NCI-H1105 (cell line): Measurements from ENCODE around the gene SIX5.

Experiments
- DNase-seq: peaks from one replicate; lab custom pipeline; 2025; lab: John Stamatoyannopoulos, UW

Gene SIX5

DNA sequence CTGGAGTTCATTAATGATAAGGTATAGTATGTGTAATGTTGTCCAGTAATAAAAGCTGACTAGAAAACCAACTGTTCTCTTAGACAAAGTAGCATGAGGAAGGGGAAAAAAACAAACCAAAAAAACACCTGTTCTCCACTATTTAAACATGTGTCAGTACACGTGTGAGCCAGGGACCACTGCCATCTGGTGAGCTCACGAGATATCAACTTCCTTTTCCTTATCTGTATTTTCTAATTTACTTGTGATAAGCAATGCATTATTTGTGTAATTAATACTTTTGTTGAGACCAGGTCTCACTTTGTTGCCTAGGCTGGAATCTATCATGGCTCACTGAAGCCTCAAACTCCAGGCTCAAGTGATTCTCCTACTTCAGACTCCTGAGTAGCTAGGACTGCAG lies 4.3 kb upstream of the SIX5 start:
- no peak for DNase-seq

DNA sequence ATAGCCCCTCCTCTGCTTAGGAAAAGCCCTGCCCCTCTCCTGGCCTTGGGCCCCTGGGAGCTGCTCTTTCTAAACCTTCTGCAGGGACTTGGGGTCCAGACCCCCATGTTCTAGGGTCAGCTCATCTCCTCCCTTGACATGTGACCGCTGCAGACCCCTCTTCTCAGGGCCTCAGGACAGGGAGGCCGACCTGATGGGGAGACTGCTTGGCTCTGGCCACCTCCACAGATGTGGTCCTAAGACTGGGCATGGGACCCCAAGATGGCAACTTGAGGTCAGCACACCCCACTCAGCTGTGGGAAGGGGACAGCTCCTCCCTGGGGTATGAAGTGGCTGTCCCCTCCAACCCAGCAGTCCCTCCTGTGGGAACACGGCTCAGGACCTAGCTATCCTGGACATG lies 3.9 kb upstream of the SIX5 start:
- DNase-seq, result no peak

DNA sequence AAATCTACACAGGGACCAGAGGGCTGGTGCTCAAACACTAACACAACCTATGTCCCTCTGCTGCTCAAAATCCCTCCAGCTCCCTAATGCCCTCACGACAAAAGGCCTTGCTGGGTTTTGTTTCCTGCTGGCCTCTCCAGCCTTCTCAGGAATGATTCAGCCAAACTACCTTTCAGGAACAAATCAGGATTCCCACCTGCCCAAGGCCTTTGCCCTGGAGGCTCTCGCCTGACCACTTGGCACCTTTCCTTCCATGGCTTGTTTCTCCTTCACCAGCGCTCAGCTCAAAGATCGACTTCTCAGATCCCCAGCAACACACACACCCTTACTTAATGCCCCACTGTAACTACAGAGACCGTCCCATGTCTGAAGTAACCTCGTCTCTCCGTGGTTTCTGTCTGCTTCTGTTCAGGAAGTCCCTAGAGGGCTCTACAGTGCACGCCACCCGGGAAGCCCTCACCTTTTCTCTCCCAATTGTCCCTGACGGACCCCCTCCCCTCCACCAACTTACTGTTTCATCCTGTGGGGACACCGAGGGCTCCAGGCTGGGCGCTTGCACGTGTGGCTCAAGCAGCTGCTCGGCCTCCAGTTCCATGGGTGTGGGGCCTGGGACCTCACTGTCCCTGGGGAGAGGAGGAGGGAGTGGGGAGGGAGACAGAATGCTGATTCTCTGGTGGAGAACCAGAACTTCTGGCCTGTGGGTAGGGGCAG lies 3.2 kb upstream of the SIX5 start:
- DNase-seq, result no peak

DNA sequence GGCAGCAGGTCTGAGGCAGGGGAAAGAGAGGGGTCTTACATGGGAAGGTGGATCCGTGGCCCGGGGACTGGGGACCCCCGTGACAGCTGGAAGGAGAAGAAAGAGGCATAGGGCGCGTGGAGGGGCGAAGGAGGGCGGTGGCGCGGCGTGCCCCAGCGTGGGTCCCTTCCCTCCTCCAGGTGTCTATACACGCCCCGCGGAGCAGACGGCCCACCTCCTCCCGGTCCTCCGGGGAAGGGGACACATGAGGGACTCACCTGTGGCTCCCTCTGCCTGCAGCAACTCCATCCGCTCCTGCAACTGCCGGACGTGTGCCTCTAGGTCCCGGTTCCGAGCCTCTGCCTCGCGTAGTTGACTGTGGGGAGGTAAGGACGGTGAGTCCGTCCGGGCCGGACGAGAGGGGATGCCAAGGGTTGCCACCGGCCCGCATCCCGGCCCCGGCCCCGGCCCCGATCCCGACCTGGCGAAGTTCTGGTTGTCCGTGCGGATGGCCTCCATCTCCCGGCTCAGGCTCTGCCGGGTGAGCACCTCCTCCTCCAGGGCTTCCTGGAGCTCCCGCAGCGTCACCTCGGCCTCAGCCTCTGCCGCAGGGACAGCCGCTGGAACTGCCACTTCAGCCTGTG lies 2.4 kb upstream of the SIX5 start:
- DNase-seq, result no peak

DNA sequence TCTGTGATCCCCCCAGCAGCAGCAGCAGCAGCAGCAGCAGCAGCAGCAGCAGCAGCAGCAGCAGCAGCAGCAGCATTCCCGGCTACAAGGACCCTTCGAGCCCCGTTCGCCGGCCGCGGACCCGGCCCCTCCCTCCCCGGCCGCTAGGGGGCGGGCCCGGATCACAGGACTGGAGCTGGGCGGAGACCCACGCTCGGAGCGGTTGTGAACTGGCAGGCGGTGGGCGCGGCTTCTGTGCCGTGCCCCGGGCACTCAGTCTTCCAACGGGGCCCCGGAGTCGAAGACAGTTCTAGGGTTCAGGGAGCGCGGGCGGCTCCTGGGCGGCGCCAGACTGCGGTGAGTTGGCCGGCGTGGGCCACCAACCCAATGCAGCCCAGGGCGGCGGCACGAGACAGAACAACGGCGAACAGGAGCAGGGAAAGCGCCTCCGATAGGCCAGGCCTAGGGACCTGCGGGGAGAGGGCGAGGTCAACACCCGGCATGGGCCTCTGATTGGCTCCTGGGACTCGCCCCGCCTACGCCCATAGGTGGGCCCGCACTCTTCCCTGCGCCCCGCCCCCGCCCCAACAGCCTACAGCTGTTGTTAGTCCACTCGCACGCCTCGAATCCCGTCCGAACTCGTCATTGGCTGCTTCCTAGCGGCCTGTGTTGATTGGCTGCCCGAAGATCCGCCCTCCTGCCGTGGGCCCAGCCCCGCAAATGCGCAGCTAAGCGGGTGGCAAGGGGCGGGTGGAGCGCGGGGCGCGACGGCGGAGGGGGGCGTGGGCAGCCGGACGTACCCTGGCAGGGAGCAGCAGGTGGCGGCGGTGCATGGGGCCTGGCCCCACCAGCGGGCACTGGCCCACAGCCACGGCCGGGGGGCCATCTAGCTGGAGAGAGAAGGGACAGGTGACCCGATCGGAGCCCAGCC lies 1.4 kb upstream of the SIX5 start:
- DNase-seq, result peak; percentile 99

DNA sequence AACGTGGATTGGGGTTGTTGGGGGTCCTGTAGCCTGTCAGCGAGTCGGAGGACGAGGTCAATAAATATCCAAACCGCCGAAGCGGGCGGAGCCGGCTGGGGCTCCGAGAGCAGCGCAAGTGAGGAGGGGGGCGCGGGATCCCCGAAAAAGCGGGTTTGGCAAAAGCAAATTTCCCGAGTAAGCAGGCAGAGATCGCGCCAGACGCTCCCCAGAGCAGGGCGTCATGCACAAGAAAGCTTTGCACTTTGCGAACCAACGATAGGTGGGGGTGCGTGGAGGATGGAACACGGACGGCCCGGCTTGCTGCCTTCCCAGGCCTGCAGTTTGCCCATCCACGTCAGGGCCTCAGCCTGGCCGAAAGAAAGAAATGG lies 754 bp upstream of the SIX5 start:
- DNase-seq, result peak; percentile 38

DNA sequence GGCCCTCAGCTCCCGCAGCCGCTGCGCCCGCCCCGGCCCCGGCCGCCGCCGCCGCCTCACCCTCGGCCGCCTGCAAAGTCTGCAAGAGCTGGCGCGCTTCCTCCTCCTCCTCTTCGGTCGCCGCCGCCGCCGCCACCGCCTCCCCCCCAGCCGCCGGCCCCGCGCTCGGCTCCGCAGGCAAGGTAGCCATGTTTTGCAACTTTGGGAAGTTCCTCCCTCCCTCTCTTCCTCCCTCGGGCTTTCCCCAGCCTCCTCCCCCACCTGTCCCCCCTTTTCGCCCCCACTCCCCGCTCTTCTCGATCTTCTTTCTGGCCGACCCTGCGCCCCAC lies 433 bp downstream of the SIX5 start:
- DNase-seq, result no peak

DNA sequence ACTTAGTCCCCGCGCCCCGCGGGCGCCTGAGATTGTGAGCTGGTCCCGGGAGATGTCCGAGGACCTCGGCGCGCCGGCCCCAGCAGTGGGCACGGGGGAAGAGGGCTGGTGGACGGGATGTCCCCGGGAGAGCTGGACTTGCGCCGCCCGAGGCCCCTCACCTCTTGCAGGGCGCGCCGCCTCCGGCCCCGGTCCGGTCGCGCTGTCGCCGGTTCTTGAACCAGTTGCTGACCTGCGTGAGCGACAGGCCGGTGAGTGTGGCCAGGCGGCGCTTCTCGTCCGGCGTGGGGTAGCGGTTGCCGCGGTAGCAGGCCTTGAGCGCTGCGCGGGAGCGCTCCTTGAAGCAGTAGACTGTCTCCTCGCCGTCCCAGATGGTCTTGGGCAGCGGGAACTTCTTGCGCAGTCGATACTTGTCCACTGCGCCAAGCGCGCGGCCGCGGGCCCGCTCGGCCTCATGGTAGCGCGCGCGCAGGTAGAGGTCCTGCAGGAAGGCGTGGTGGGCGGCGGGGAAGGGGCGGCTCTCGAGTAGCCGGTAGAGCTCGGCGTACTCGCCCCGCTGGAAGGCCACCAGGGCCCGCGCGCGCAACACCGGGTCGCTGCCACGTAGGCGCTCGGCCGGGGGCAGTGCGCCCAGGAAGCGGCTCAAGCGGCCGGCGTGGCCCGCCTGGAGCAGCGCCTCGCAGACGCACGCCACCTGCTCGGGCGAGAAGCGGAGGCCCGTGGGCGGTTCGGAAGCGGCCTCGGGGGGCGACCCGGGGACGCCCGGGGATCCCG lies 984 bp downstream of the SIX5 start:
- DNase-seq, result no peak

DNA sequence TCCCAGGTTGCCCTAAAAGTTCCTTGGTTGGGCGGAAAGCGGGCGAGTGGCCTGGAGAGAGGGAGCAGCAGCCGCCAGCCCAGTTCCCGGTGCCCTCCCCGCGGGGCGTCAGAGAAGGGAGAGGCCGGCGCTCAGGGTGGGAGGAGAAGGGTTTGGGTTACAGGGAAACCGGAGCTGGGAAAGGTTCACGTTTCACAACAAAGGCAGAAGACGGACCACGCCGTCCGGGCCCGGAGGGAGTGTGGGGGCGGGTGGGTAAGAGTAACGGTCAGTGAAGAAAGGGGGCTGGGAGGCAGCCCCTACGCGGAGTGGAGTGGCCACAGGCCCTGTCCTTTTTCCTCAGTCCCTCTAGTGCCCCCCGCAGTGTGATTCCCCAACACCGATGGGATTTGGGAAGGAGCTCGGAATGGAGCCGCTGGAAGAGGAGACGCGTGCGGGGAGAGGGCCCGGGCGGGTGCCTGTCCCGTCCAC lies 1.6 kb downstream of the SIX5 start:
- no peak for DNase-seq

DNA sequence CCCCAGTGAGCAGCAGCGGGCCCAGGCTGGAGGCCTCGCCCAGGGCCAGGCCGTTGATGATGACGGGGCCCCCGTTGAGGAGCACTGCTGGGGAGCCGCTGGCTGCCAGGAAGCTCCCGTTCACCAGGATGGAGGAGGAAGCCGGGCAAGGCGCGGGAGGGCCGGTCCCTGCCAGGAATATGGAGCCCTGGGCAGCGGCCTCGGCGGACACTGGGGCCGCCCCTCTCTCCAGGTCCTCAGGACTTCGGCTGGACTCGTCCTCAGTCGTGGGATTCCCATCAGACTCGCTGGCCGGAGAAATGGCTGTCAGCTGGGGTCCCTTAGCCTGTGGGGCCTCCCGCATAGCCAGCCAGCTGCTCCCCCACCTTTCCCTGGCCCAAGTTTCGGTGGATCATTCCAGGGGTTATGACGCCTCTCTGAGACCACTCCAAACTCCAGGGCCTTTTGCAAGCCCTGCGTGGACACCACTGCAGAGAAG lies 2.1 kb downstream of the SIX5 start:
- no peak for DNase-seq

DNA sequence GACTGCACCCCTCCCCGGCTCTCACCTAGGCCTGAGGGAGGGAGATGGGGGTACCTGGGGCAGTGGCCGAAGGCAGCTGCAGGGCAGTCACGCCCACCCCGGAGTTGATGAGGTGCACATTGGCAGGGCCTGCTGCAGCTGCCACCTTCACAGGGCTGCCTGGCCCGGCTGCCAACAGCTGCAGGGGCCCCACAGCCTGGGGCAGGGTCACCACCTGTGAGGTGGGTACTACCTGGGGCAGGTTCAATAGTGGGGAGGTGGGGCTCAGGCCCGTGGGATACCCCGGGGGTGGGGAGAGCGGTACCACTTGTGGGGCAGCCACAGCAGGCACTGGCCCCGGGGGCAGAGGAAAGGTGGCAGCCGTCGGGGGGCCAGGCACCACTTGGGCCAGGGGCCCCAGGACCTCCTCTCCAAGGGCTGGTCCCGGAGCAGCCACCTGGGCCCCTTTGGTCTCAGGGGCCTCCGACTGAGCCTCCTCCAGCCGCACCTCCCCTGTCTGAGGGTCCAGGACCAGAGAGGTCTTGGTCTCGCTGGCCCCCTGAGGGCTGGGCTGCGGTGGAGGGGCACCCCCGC lies 2.7 kb downstream of the SIX5 start:
- no peak for DNase-seq

DNA sequence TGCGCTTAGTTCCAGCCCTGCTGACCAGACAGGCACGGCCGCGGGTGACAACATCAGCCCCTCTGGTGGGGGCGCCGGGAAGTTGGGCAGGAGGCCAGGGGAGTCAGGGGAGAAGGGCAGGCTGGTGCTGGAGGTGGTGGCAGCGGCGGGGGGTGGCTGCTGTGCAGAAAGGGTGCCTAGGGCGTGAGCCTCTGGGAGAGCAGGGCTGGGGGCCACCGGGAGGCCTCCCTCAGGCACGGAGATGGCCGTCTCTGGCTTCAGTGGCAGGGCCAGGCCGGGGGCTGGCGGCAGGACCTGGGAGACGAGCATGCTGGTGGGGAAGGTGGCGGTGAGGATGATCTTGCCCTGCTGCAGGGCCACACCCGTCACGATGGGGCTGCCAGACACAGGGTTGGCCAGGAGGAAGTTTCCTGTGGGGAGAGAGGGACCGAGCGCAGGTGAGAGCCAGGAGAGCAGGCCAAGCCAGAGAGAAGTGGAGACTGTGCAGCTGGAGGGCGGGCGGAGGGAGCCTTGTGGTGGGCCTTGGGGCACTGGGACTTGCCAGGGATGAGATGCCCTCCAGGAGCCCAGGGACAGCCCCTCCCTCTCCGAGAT lies 3.3 kb downstream of the SIX5 start:
- no peak for DNase-seq

DNA sequence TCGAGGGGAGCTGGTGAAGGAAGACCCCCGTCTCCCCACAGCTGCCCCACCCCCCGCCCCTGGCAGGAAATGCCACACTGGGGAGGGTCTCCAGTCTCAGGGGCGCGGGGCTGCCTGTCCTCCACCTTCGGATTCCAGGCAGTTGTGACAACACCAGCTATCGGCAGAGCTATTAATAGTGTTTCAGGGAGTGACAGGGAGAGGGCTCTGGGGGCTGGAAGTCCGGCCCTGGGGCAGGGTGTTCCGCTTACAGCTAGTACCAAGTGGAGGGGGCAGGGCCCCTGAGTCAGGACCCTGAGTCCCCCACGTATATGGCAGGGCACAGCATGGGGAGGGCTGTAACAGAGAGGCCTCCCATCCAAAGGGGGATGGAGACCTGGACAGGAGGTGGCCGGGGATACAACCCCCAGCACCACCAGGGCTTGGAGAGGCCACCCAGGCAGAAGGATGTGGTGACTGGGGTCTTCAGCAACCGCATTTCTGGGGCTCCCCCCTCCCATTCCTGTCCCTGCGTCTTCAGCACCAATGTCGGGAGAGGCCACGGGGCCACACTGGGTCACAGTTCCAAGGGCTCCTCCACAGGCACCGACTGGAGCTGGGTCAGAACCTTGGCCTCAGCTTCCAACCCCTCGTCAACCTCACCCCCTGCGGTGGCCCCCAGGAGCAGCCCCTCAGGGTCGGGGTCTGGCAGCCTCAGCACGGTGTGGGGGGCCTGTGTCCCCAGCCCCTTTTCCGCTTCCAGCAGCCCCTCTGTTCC lies 3.9 kb downstream of the SIX5 start:
- DNase-seq, result no peak

DNA sequence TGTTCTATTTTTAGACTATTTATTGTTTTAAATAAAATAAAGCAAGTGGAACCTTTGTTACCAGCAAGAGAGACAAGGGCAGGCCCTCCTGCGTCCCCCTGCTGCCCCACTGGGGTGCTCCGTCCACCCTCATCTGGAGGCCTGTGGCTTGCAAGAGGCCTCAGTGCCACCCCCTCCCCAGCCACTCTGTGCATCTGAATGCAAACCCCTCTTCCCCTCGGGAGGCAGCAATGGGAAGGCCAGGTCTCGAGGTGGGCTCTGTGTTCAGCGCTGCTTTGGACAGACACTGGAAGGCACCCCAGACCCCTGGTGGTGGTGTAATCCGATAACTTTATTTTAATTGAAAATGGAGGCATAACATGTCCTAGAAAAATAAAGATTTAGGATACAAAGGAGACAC lies 4.6 kb downstream of the SIX5 start:
- DNase-seq, result no peak

DNA sequence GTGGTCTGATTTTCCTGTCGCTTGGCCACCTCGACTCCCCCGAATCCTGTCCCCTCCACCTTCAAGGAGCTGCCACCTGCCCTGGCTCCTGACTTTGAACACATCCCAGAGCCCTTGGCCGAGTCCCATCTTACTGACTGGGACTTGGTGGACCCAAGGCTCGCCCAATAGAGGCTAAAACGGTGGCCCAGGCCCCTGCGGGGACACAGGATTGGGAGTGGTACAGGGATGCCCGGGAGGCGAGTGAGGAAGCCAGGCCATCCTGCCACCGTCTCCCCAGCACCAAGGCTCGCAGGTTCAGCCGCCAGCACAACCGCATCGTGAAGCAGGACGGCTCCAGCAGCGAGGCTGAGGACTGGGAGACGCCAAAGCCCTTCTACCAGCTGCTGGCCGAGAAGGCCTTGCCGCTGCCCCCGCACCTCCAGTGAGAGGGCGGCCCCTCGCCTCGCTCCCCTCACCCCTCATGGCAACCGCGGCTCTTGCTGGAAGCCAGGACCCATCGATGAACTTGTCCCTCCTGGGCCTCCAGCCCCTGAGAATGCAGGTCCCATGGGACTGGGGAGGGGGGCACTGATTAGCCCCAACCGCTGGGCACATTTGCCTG lies 5.3 kb downstream of the SIX5 start:
- no peak for DNase-seq

DNA sequence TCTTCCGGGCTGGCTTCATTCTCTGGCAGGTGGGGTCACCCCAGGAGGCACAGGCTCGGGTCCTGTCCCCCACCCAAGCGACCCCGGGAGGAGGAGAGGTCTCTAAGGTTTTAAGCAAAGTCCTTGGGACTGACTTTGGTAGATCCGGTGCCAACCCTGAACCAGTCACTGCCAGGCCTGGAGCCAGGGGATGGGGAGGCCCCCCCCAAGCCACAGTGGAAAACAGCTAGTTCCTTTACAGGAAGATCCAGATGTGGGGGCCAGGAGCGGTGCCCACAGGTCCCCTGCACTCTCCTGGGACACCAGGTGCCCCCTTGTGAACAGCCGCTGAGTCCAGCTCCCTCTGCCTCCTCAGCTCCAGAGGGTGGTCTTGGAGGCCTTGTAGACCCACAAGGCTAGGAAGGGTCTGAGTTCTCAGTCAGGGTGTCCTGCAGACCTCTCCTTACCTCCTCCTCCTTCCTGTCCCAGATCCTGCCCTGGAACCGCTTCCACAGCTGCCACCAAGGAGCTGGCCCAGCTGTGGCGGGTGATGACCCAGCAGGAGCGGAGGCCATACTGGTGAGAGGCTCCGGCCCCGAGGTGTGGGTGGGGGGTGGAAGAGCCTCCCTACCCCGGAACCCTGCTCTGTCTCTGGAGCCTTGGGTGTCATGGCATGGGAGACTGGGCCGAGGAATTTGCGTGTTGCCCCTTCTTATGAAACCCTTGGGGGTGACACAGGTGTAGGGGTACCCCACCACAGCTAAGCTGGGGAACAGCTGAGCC lies 6.0 kb downstream of the SIX5 start:
- DNase-seq, result no peak

DNA sequence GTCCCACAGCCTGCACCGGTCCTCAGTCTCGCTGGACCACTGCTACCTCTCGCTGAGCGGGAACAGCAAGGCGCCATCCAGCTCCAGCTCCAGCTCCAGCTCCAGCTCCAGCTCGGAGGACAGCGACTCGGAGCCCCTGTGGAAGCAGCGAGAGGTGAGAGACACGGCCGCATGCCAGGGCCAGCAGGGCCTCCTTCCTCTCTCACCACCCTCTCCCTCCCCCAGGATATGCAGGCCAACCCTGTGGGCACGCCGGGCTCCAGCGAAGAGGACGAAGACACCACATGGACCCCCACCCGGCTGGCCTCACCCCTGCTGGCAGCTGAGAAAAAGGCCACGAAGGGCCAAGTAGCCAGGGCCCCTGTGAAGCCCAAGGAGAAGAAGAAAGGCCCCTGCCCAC lies 7.3 kb downstream of the SIX5 start:
- no peak for DNase-seq

DNA sequence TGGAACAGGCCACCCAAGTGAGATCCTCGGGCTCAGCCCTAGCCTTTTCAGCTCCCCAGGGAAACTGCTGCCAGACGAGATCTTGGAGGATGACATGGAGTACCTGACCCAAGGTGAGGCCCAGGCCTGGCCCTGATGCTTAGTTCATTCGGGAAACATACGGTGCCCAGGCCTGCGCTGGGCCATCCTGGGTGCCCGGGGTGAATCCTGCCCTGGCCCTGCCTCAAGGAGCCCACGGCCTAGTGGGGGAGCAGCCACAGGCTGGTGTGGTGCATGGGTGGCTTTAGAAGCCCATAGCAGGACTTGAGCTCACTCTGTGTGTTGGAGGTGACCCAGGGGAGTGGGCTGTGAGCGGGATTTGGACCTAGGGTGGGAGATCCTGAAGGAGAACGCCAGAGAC lies 10.1 kb downstream of the SIX5 start:
- DNase-seq, result no peak

DNA sequence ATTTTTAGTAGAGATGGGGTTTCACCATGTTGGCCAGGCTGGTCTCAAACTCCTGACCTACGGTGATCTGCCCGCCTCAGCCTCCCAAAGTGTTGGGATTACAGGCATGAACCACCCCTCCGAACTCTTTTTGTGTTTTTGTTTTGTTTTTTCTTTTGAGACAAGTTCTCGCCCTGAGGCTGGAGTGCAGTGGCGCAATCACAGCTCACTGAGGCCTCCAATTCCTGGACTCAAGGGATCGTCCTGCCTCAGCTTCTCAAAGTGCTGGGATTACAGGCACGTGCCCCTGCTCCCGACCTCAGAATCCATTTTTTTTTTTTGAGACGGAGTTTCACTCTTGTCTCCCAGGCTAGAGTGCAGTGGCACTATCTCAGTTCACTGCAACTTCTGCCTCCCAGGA lies 11.4 kb downstream of the SIX5 start:
- DNase-seq, result no peak

DNA sequence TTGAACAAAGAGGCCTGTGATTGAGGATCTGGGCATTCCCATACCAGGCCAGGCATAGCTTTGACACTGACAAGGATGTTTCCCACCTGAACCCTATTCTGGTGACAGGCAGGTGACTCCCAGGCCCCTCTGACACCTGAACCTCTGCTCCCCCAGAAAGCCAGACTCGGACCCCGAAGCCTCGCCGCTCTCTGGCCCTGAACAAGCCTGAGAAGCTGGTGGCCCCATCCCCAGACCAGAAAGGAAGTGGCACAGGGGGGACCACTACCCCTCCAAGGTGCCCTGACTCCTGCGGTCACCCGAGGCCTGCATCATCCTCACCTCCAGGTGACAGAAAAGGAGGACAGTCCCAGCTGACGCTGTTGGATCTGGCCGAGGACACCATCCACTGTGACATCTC lies 14.7 kb downstream of the SIX5 start:
- DNase-seq, result no peak
